Neural progenitor cell (in vitro differentiated cells): ENCODE measurements around the gene CDH13.

Experiments used
- CTCF ChIP-seq: fragments of 200-600 bp; sonication (generic); IDR thresholded peaks from 2 replicates; pipeline ENCODE4 v1.5.1; 2017; ENCODE audit warnings: antibody characterized with exemption, mild to moderate bottlenecking
- EZH2 ChIP-seq: fragments of 200-600 bp; sonication (generic); IDR thresholded peaks from 2 replicates; pipeline ENCODE4 v1.6.1; 2017; ENCODE audit warnings: antibody characterized with exemption, mild to moderate bottlenecking, moderate library complexity
- EZH2phosphoT487 ChIP-seq: fragments of 200-600 bp; sonication (generic); IDR thresholded peaks from 2 replicates; pipeline ENCODE4 v1.6.1; 2017; ENCODE audit warnings: antibody characterized with exemption

DNA sequence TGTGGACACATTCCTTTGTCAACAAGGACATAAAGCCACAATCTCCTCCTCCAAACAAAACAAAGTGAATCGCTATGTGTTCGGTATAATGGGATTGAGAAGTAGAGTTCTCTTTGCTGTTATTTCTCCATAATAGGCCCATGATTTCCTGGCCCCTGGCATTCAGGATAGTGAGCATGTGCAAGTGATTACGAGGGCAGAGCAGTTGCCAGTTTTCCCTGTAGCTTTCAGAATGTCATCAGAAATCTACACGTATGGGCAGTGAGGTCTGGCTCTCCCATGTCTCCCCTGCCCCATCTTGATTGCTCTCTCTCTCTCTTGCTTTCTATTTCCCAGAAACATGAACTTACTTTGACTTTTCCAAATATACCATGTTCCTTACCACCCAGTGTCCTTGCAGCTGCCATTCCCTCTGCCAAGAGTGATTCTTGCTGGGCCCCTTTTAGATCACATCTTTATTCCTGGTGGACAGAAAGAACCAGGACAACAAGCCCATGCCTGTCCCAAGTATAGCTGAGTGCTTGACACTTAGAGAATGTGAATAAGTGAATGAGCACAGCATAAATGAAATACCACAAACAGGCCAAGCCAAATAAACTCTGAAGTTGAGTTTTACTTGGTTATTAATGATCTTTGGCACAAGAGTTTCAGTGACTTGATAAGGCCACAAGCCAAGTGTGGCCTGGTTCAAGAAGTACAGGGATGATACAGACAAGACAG lies 273.1 kb downstream of the CDH13 start:
- TF ChIP-seq CTCF (no peak), EZH2 (no peak), EZH2phosphoT487 (no peak)
